ENCODE results near the gene VPS4B. TPM values are rescaled to one million over a fixed set of nuclear protein-coding genes. Genes with fewer than 3 reads are reported as not detected.

VPS4B gene
- total RNA-seq, 1 experiment from 2014 or later: 59.7 TPM

GRCh38 chr18:63356272-63356896 is 65.9 kb downstream of the VPS4B start:
- H2AFZ ChIP-seq: no peak overlapping the region
- TF ChIP-seq, protein P1, sequence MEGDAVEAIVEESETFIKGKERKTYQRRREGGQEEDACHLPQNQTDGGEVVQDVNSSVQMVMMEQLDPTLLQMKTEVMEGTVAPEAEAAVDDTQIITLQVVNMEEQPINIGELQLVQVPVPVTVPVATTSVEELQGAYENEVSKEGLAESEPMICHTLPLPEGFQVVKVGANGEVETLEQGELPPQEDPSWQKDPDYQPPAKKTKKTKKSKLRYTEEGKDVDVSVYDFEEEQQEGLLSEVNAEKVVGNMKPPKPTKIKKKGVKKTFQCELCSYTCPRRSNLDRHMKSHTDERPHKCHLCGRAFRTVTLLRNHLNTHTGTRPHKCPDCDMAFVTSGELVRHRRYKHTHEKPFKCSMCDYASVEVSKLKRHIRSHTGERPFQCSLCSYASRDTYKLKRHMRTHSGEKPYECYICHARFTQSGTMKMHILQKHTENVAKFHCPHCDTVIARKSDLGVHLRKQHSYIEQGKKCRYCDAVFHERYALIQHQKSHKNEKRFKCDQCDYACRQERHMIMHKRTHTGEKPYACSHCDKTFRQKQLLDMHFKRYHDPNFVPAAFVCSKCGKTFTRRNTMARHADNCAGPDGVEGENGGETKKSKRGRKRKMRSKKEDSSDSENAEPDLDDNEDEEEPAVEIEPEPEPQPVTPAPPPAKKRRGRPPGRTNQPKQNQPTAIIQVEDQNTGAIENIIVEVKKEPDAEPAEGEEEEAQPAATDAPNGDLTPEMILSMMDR (conservative IDR thresholded peaks at IDR 0.05): no peak
- TF ChIP-seq EZH2 (IDR thresholded peaks at IDR 0.05; ENCODE audit: low read depth): no peak
- peaks cover 4% of the 10 kb centered on the region; the same call in 1 of the 2 replicates for H3F3A ChIP-seq (ENCODE audit: insufficient read depth, low read depth)
- CTCF ChIA-PET: interaction anchor here (0.7 kb wide), 1 partner anchor 322 kb away, joined by 5 read pairs; no protein-coding TSS in a partner anchor
- POLR2A ChIA-PET (ENCODE audit: unreplicated experiment): interaction anchor here (0.6 kb wide), 1 partner anchor 25 kb away, joined by 4 read pairs; no protein-coding TSS in a partner anchor
- H3K27me3 ChIP-seq (ENCODE audit: insufficient read depth, low read depth): no peaks in the 10 kb centered on the region
- peaks cover 33% of the 10 kb centered on the region for H3K36me3 ChIP-seq (ENCODE audit: low read depth)
- no peak overlapping the region for H3K27ac ChIP-seq
- BruUV-seq (replicated peaks): no TSS peak
- intact Hi-C loops (cut with micrococcal nuclease; ENCODE audit: unreplicated experiment): no loop called here
- H3K79me2 ChIP-seq (ENCODE audit: low read depth): no peaks in the 10 kb centered on the region
- H3K4me1 ChIP-seq (replicated peaks; ENCODE audit: insufficient read depth): no peaks in the 10 kb centered on the region
- DNase-seq: no peak
- no peaks in the 10 kb centered on the region for H3K9me3 ChIP-seq (ENCODE audit: insufficient read depth, low read depth)
- no peaks in the 10 kb centered on the region for H3K9me2 ChIP-seq (ENCODE audit: insufficient read depth)
- H3K4me3 ChIP-seq: no peak overlapping the region
- no peak overlapping the region for H3K4me2 ChIP-seq
- H4K20me1 ChIP-seq (ENCODE audit: insufficient read depth): no peaks in the 10 kb centered on the region

DNA sequence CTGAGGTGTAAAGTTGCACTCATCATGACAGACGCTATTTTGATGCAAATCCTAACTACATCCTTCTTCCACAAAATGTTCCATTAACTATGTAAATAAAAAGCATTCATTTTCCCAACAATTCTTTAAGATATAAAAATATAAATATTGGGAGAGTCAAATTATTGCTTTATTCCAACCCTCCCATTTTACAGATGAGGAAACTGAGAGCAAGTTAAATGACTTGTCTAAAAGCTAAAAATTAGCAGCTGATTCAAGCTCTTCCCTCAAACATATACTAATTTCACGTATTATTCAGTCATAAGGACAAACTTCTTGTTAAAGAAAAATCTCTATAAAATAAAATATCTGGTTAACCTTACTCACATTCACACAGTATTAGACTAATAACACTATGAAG is 72.0 kb downstream of the VPS4B start:
- H3K27me3 ChIP-seq (ENCODE audit: insufficient read depth, low read depth): no peaks in the 10 kb centered on the region
- no peaks in the 10 kb centered on the region for H3K9me2 ChIP-seq (ENCODE audit: insufficient read depth)
- no peak overlapping the region for H2AFZ ChIP-seq
- ChIA-PET CTCF (no interaction called here), POLR2A (ENCODE audit: unreplicated experiment) (no interaction called here)
- H3K79me2 ChIP-seq (ENCODE audit: low read depth): no peaks in the 10 kb centered on the region
- H3K4me2 ChIP-seq: no peak overlapping the region
- H3K36me3 ChIP-seq (ENCODE audit: low read depth): peaks cover 36% of the 10 kb centered on the region
- DNase-seq: no peak
- H3K9me3 ChIP-seq (ENCODE audit: insufficient read depth, low read depth): no peaks in the 10 kb centered on the region
- no peaks in the 10 kb centered on the region for H3K4me1 ChIP-seq (replicated peaks; ENCODE audit: insufficient read depth)
- no peak overlapping the region for H3K4me3 ChIP-seq
- TF ChIP-seq EZH2 (IDR thresholded peaks at IDR 0.05; ENCODE audit: low read depth): no peak
- TF ChIP-seq, protein P1 (conservative IDR thresholded peaks at IDR 0.05): no peak
- no peaks in the 10 kb centered on the region; the same call in 1 of the 2 replicates for H4K20me1 ChIP-seq (ENCODE audit: insufficient read depth)
- H3K27ac ChIP-seq: no peak overlapping the region
- BruUV-seq (replicated peaks): no TSS peak
- intact Hi-C loops (cut with micrococcal nuclease; ENCODE audit: unreplicated experiment): no loop called here
- no peaks in the 10 kb centered on the region for H3F3A ChIP-seq (ENCODE audit: insufficient read depth, low read depth)

GRCh38 chr18:63348508-63349136 is 73.7 kb downstream of the VPS4B start:
- Histone ChIP-seq H3K9me2 (ENCODE audit: insufficient read depth) (no peaks in the 10 kb centered on the region), H3F3A (ENCODE audit: insufficient read depth, low read depth) (no peaks in the 10 kb centered on the region), H3K27me3 (ENCODE audit: insufficient read depth, low read depth) (no peaks in the 10 kb centered on the region), H3K4me1 (replicated peaks; ENCODE audit: insufficient read depth) (no peaks in the 10 kb centered on the region), H3K36me3 (ENCODE audit: low read depth) (peaks cover 28% of the 10 kb centered on the region), H3K79me2 (ENCODE audit: low read depth) (no peaks in the 10 kb centered on the region), H3K9me3 (ENCODE audit: insufficient read depth, low read depth) (no peaks in the 10 kb centered on the region), H4K20me1 (ENCODE audit: insufficient read depth) (no peaks in the 10 kb centered on the region; the same call in 1 of the 2 replicates), H3K27ac (no peak overlapping the region), H3K4me3 (no peak overlapping the region), H3K4me2 (no peak overlapping the region), H2AFZ (no peak overlapping the region)
- BruUV-seq (replicated peaks): no TSS peak
- intact Hi-C loops (cut with micrococcal nuclease; ENCODE audit: unreplicated experiment): no loop called here
- ChIA-PET POLR2A (ENCODE audit: unreplicated experiment) (no interaction called here), CTCF (no interaction called here)
- TF ChIP-seq, protein P1 (conservative IDR thresholded peaks at IDR 0.05): no peak
- no peak for TF ChIP-seq EZH2 (IDR thresholded peaks at IDR 0.05; ENCODE audit: low read depth)
- no peak for DNase-seq

Data from PC-9 (cell line).